Dendritic cell treated with granulocyte-macrophage colony-stimulating factor and Interleukin-4, amounts not matched to agents 40 ng/mL and 50 ng/mL, for 4 days (primary cell): Measurements from ENCODE around the gene NELFA.

ENCODE experiments used
- H3K27ac Mint-ChIP-seq: one replicate; pipeline ENCODE4 v1.8.0; 2022; ENCODE audit warnings: mild to moderate bottlenecking, mixed read lengths
- H3K27me3 Mint-ChIP-seq: one replicate; pipeline ENCODE4 v1.8.0; 2022; ENCODE audit warnings: mild to moderate bottlenecking, mixed read lengths
- H3K36me3 Mint-ChIP-seq: one replicate; pipeline ENCODE4 v1.8.0; 2022; ENCODE audit warnings: low read depth, mixed read lengths
- H3K4me1 Mint-ChIP-seq: one replicate; pipeline ENCODE4 v1.8.0; 2022; ENCODE audit warnings: low read depth, mixed read lengths
- H3K4me3 Mint-ChIP-seq: one replicate; pipeline ENCODE4 v1.8.0; 2022; ENCODE audit warnings: mild to moderate bottlenecking, moderate library complexity, mixed read lengths
- H3K9me3 Mint-ChIP-seq: one replicate; pipeline ENCODE4 v1.8.0; 2022; ENCODE audit warnings: mixed read lengths
- intact Hi-C: fragments of 100-400 bp; cut with micrococcal nuclease; formaldehyde crosslinking; loops from one replicate; pipeline ENCODE4 v1.15.0; 2022

Gene NELFA

GRCh38 chr4:1976416-1977352 lies 32.1 kb downstream of the NELFA start:
- intact Hi-C loops: no loop called here
- H3K27me3 Mint-ChIP-seq: no peaks in the 10 kb centered on the region
- H3K36me3 Mint-ChIP-seq: peaks cover 96% of the 10 kb centered on the region
- no peak overlapping the region for H3K27ac Mint-ChIP-seq
- no peaks in the 10 kb centered on the region for H3K9me3 Mint-ChIP-seq
- no peak overlapping the region for H3K4me3 Mint-ChIP-seq
- H3K4me1 Mint-ChIP-seq: no peaks in the 10 kb centered on the region

GRCh38 chr4:1975880-1976279 lies 32.9 kb downstream of the NELFA start:
- H3K27me3 Mint-ChIP-seq: no peaks in the 10 kb centered on the region
- no peaks in the 10 kb centered on the region for H3K4me1 Mint-ChIP-seq
- no peak overlapping the region for H3K4me3 Mint-ChIP-seq
- no peak overlapping the region for H3K27ac Mint-ChIP-seq
- intact Hi-C loops: no loop called here
- peaks cover 96% of the 10 kb centered on the region for H3K36me3 Mint-ChIP-seq
- H3K9me3 Mint-ChIP-seq: no peaks in the 10 kb centered on the region

GRCh38 chr4:1975391-1975801 lies 33.4 kb downstream of the NELFA start:
- no peak overlapping the region for H3K27ac Mint-ChIP-seq
- no peaks in the 10 kb centered on the region for H3K27me3 Mint-ChIP-seq
- H3K36me3 Mint-ChIP-seq: peaks cover 96% of the 10 kb centered on the region
- no peaks in the 10 kb centered on the region for H3K9me3 Mint-ChIP-seq
- no peak overlapping the region for H3K4me3 Mint-ChIP-seq
- no peaks in the 10 kb centered on the region for H3K4me1 Mint-ChIP-seq
- intact Hi-C loops: no loop called here

- Mint-ChIP-seq H3K27ac (no peak overlapping the region), H3K4me3 (no peak overlapping the region), H3K27me3 (no peaks in the 10 kb centered on the region), H3K9me3 (no peaks in the 10 kb centered on the region), H3K4me1 (no peaks in the 10 kb centered on the region), H3K36me3 (peaks cover 96% of the 10 kb centered on the region)
- intact Hi-C loops: no loop called here
Observed at GRCh38 chr4:1974840-1975239, 33.9 kb downstream of the NELFA start.

GRCh38 chr4:1973661-1974060 lies 35.1 kb downstream of the NELFA start:
- no peak overlapping the region for H3K4me3 Mint-ChIP-seq
- H3K27me3 Mint-ChIP-seq: no peaks in the 10 kb centered on the region
- no peaks in the 10 kb centered on the region for H3K4me1 Mint-ChIP-seq
- H3K27ac Mint-ChIP-seq: no peak overlapping the region
- H3K36me3 Mint-ChIP-seq: peaks cover 95% of the 10 kb centered on the region
- H3K9me3 Mint-ChIP-seq: no peaks in the 10 kb centered on the region
- intact Hi-C loops: no loop called here

GRCh38 chr4:1973218-1973617 lies 35.6 kb downstream of the NELFA start:
- peaks cover 95% of the 10 kb centered on the region for H3K36me3 Mint-ChIP-seq
- H3K27ac Mint-ChIP-seq: no peak overlapping the region
- no peaks in the 10 kb centered on the region for H3K27me3 Mint-ChIP-seq
- no peaks in the 10 kb centered on the region for H3K4me1 Mint-ChIP-seq
- H3K4me3 Mint-ChIP-seq: no peak overlapping the region
- no peaks in the 10 kb centered on the region for H3K9me3 Mint-ChIP-seq
- intact Hi-C loops: no loop called here

- Mint-ChIP-seq H3K36me3 (peaks cover 95% of the 10 kb centered on the region), H3K4me1 (no peaks in the 10 kb centered on the region), H3K4me3 (no peak overlapping the region), H3K27me3 (no peaks in the 10 kb centered on the region), H3K27ac (no peak overlapping the region), H3K9me3 (no peaks in the 10 kb centered on the region)
- intact Hi-C loops: no loop called here
Observed at GRCh38 chr4:1972414-1972813, 36.4 kb downstream of the NELFA start.

GRCh38 chr4:1971456-1972200 lies 37.1 kb downstream of the NELFA start:
- Mint-ChIP-seq H3K4me3 (no peak overlapping the region), H3K4me1 (no peaks in the 10 kb centered on the region), H3K27ac (no peak overlapping the region), H3K9me3 (no peaks in the 10 kb centered on the region), H3K36me3 (peaks cover 88% of the 10 kb centered on the region), H3K27me3 (no peaks in the 10 kb centered on the region)
- intact Hi-C loops: no loop called here

GRCh38 chr4:1970926-1971325 lies 37.8 kb downstream of the NELFA start:
- Mint-ChIP-seq H3K4me3 (no peak overlapping the region), H3K4me1 (no peaks in the 10 kb centered on the region), H3K9me3 (no peaks in the 10 kb centered on the region), H3K27ac (no peak overlapping the region), H3K36me3 (peaks cover 86% of the 10 kb centered on the region), H3K27me3 (no peaks in the 10 kb centered on the region)
- intact Hi-C loops: no loop called here

- Mint-ChIP-seq H3K4me1 (no peaks in the 10 kb centered on the region), H3K9me3 (no peaks in the 10 kb centered on the region), H3K4me3 (no peak overlapping the region), H3K36me3 (peaks cover 86% of the 10 kb centered on the region), H3K27me3 (no peaks in the 10 kb centered on the region), H3K27ac (no peak overlapping the region)
- intact Hi-C loops: no loop called here
Observed at GRCh38 chr4:1969928-1970723, 38.6 kb downstream of the NELFA start.

GRCh38 chr4:1968686-1969295 lies 40.0 kb downstream of the NELFA start:
- peaks cover 86% of the 10 kb centered on the region for H3K36me3 Mint-ChIP-seq

GRCh38 chr4:1967512-1968149 lies 41.1 kb downstream of the NELFA start:
- Mint-ChIP-seq H3K27me3 (no peaks in the 10 kb centered on the region), H3K9me3 (no peaks in the 10 kb centered on the region), H3K4me3 (no peak overlapping the region), H3K27ac (no peak overlapping the region), H3K36me3 (peaks cover 85% of the 10 kb centered on the region), H3K4me1 (no peaks in the 10 kb centered on the region)
- intact Hi-C loops: no loop called here

More at GRCh38 chr4:1968686-1969295, 40.0 kb downstream of the NELFA start:
- Mint-ChIP-seq H3K4me3 (no peak overlapping the region), H3K27me3 (no peaks in the 10 kb centered on the region), H3K27ac (no peak overlapping the region), H3K4me1 (no peaks in the 10 kb centered on the region), H3K9me3 (no peaks in the 10 kb centered on the region)
- intact Hi-C loops: no loop called here

- no peak overlapping the region for H3K27ac Mint-ChIP-seq
- no peaks in the 10 kb centered on the region for H3K27me3 Mint-ChIP-seq
- H3K9me3 Mint-ChIP-seq: no peaks in the 10 kb centered on the region
- no peaks in the 10 kb centered on the region for H3K4me1 Mint-ChIP-seq
- peaks cover 86% of the 10 kb centered on the region for H3K36me3 Mint-ChIP-seq
- intact Hi-C loops: no loop called here
- H3K4me3 Mint-ChIP-seq: no peak overlapping the region
Observed at GRCh38 chr4:1964971-1965370, 43.8 kb downstream of the NELFA start.
